NCI-H2107 treated with DMSO at 0.1 percent for 48 hours (cell line): ENCODE measurements around the gene PHIP.
"Not testable (repeated sequence)": the region's sequence is repeated elsewhere in the genome, so short reads cannot be mapped to it uniquely, and the experiment has no call there.

ENCODE experiments used
- DNase-seq: peaks from one replicate; lab custom pipeline; 2025; ENCODE audit not compliant: unreplicated experiment; lab: John Stamatoyannopoulos, UW

PHIP gene

GRCh38 chr6:78936515-78936914 lies 141.5 kb downstream of the PHIP start:
- DNase-seq, result no peak

DNA sequence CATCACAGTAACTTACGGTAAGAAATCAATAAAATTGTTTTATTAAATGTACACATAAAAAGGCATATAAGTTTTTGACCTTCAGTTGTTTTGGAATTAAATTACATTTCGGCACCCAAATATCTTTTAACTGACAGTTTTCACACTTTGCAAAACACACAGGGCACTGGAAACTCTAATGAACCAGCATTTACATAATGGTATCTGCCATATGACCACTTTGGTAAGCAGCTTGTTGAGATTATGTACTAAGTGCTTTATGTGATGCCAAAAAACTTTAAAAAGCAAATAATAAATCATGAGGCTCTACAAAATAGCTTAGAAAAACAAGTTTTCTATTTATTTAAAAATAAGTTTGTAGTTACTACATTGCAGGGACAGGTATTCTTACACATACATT lies 142.5 kb downstream of the PHIP start:
- no peak for DNase-seq

DNA sequence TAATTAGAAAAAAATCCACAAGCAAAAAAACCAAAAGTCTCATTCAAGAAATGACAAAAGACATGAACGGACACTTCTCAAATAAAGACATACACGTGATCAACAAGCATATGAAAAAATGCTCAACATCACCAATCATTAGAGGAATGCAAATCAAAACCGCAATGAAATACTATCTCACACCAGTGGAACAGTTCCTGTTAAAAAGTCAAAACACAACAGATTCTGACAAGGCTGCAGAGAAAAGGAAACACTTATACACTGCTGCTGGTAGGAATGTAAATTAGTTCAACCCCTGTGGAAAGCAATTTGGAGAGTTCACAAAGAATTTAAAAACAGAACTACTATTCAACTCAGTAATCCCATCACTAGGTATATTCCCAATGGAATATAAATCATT lies 152.7 kb downstream of the PHIP start:
- no peak for DNase-seq

DNA sequence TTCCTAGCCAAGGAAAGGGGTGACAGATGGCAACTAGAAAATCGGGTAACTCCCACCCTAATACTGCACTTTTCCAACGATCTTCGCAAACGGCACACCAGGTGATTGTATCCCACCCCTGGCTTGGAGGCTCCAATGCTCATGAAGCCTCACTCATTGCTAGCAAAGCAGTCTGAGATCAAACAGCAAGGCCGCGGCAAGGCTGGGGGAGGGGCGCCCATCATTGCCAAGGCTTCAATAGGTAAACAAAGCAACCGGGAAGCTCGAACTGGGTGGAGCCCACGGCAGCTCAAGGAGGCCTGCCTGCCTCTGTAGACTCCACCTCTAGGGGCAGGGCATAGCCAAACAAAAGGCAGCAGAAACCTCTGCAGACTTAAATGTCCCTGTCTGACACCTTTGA lies 156.9 kb downstream of the PHIP start:
- not testable (repeated sequence) for DNase-seq

DNA sequence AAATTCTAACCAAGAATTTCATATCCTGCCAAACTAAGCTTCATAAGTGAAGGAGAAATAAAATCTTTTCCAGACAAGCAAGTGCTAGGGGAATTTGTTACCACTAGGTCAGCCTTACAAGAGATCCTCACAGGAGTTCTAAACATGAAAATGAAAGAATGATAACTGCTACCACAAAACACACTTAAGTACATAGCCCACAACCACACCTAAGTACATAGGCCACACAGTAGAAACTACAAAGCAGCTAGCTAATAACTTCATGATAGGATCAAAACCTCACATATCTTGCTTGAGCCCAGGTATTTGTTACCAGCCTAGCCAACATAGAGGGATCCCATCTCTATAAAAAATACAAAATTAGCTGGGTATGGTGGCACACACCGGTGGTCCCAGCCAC lies 160.3 kb downstream of the PHIP start:
- DNase-seq, result no peak

- DNase-seq, result no peak
Measured at GRCh38 chr6:78916411-78916810, 161.6 kb downstream of the PHIP start.

GRCh38 chr6:78911218-78911940 lies 166.7 kb downstream of the PHIP start:
- DNase-seq, result no peak

GRCh38 chr6:78910591-78911171 lies 167.4 kb downstream of the PHIP start:
- DNase-seq, result no peak

DNA sequence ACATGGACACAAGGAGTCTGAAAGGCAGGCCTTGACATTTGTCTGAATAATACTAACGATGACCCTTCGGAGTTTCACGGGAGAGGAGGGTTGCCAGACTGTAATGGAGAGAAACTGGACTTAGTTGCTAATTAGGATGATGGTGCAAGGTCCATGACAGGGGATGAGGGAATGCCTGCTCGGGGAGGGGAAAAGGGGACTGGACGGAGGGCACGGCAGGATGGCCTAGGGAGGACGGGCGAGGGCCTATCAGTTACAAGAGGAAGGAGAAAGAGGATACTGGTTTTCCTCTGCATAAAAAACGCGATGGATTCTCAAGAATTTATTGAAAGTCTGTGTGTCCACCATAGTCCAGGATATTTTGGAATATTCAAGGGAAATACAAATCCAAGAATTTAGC lies 168.0 kb downstream of the PHIP start:
- DNase-seq, result no peak

DNA sequence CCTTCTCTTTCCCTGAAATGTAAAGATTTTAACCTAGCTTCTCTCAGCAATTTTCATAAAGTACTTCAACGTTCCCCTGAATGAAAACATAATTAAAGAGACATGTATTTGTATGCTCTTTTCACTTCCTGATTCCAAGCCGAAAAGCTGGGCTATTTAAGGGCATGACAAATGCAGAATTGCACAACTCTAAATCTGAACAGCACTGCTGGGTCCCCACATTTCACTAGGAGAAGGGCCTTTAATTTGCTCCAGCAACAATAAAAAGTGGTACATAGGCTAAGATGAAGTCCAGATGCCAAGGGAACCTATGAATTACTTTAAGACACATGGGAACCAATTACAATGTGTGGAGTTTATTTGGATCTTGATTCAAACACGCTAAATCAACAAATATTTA lies 168.7 kb downstream of the PHIP start:
- DNase-seq, result no peak

GRCh38 chr6:78908621-78909020 lies 169.4 kb downstream of the PHIP start:
- no peak for DNase-seq

DNA sequence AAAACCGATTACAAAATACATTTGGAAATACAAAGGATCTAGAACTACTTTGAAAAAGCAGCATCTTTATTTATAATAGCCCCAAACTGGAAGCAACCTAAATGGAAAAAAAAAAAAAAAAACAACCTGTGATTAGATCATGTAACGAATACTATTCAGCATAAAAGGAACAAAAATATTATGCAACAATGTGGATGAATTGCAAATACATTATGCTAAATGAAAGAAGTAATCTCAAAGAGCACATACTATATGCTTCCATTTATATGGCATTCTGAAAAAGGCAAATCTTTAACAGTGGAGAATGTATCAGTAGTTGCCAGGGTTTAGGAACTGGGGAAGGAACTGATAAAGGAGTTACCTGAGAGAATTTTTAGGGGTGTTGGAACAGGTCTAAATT lies 181.8 kb downstream of the PHIP start:
- DNase-seq, result no peak

DNA sequence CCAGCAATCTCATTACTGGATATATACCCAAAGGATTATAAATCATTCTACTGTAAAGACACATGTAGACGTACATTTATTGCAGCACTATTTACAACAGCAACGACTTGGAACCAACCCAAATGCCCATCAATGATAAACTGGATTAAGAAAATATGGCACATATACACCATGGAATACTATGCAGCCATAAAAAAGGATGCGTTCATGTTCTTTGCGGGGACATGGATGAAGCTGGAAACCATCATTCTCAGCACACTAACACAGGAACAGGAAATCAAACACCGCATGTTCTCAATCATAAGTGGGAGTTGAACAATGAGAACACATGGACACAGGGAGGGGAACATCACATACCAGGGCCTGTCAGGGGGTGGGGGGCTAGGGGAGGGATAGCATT lies 188.2 kb downstream of the PHIP start:
- not testable (repeated sequence) for DNase-seq
